ENCODE measurements around the gene CBLC.

DNA sequence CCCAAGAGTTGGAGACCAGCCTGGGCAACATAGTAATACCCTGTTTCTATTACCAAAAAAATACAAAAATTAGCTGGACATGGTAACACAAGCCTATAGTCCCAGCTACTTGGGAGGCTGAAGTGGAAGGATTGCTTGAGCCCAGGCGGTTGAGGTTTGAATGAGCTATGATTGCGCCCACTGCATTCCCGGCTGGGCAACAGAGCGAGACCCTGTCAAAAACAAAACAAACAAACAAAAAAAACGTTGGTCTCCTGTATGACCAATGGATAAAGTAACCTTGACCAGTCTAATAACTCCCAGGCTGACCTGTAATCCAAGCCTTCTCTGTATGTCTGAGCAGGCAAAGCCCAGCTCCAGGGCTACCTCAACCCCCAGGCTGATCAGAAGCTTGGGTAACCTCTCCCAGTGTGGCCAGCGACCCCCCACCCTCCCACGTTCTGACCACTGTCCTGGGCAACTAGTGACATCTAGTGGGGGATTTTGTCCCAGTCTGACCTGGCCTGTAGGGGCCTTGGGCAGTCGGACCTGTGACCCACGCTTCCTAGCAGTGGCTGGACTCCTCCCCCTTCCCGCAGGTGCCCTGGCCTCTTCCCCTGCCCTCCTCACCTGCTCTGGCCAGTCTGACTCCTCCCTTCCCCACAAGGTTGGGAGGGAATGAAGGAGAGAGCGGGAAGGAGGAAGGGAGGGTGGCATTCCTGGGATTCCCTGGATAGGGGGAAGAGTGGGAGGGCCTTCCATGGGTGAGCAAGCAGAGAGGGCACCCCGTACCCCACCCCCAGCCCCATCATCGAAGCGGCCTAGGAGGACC, 30.2 kb downstream of the CBLC start:
- TF ChIP-seq, protein P1, sequence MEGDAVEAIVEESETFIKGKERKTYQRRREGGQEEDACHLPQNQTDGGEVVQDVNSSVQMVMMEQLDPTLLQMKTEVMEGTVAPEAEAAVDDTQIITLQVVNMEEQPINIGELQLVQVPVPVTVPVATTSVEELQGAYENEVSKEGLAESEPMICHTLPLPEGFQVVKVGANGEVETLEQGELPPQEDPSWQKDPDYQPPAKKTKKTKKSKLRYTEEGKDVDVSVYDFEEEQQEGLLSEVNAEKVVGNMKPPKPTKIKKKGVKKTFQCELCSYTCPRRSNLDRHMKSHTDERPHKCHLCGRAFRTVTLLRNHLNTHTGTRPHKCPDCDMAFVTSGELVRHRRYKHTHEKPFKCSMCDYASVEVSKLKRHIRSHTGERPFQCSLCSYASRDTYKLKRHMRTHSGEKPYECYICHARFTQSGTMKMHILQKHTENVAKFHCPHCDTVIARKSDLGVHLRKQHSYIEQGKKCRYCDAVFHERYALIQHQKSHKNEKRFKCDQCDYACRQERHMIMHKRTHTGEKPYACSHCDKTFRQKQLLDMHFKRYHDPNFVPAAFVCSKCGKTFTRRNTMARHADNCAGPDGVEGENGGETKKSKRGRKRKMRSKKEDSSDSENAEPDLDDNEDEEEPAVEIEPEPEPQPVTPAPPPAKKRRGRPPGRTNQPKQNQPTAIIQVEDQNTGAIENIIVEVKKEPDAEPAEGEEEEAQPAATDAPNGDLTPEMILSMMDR (IDR thresholded peaks at IDR 0.05): peak; percentile 30 to 52 (median 39)
- TF ChIP-seq POLR2A (IDR thresholded peaks at IDR 0.05) (no peak), EP300 (IDR thresholded peaks at IDR 0.05) (no peak)
